Measurements from ENCODE around the gene TXNDC11.

DNA sequence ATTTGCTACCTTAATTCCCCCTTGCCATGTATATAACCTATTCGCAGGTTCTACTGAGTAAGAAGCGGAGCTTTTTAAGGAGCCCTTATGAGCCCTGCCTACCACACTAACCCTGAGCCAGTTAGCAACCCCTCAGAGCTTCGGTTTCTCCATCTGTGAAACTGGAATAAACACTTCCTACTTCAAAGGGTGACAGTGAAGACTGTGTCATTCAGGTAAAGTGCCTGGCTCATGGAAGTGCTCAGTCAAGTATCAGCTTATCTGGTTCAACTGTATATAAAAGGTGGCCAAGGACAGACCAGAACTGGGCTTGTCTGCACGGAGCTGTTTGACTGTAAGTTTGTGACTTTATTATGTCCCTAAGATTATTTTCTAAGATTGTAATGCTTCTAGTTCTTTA lies 31.0 kb downstream of the TXNDC11 start:
- TF ChIP-seq POLR2AphosphoS5 (IDR thresholded peaks at IDR 0.05; ENCODE audit: low read depth) (no peak), CREB1 (CRISPR knock-in tag; IDR thresholded peaks at IDR 0.05; ENCODE audit: low read depth) (no peak), EZH2phosphoT487 (IDR thresholded peaks at IDR 0.05; ENCODE audit: unreplicated experiment) (no peak), EZH2 (IDR thresholded peaks at IDR 0.05; ENCODE audit: low read depth, unreplicated experiment) (no peak), JUNB (IDR thresholded peaks at IDR 0.05; ENCODE audit: unreplicated experiment) (no peak), NANOG (IDR thresholded peaks at IDR 0.05; ENCODE audit: borderline replicate concordance) (no peak), ZNF331 (CRISPR knock-in tag; IDR thresholded peaks at IDR 0.05; ENCODE audit: low read depth) (no peak)
- TF ChIP-seq, protein P1, sequence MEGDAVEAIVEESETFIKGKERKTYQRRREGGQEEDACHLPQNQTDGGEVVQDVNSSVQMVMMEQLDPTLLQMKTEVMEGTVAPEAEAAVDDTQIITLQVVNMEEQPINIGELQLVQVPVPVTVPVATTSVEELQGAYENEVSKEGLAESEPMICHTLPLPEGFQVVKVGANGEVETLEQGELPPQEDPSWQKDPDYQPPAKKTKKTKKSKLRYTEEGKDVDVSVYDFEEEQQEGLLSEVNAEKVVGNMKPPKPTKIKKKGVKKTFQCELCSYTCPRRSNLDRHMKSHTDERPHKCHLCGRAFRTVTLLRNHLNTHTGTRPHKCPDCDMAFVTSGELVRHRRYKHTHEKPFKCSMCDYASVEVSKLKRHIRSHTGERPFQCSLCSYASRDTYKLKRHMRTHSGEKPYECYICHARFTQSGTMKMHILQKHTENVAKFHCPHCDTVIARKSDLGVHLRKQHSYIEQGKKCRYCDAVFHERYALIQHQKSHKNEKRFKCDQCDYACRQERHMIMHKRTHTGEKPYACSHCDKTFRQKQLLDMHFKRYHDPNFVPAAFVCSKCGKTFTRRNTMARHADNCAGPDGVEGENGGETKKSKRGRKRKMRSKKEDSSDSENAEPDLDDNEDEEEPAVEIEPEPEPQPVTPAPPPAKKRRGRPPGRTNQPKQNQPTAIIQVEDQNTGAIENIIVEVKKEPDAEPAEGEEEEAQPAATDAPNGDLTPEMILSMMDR (conservative IDR thresholded peaks at IDR 0.05; ENCODE audit: low read depth in 2 of 2) = no peak
- TF ChIP-seq, protein P2, sequence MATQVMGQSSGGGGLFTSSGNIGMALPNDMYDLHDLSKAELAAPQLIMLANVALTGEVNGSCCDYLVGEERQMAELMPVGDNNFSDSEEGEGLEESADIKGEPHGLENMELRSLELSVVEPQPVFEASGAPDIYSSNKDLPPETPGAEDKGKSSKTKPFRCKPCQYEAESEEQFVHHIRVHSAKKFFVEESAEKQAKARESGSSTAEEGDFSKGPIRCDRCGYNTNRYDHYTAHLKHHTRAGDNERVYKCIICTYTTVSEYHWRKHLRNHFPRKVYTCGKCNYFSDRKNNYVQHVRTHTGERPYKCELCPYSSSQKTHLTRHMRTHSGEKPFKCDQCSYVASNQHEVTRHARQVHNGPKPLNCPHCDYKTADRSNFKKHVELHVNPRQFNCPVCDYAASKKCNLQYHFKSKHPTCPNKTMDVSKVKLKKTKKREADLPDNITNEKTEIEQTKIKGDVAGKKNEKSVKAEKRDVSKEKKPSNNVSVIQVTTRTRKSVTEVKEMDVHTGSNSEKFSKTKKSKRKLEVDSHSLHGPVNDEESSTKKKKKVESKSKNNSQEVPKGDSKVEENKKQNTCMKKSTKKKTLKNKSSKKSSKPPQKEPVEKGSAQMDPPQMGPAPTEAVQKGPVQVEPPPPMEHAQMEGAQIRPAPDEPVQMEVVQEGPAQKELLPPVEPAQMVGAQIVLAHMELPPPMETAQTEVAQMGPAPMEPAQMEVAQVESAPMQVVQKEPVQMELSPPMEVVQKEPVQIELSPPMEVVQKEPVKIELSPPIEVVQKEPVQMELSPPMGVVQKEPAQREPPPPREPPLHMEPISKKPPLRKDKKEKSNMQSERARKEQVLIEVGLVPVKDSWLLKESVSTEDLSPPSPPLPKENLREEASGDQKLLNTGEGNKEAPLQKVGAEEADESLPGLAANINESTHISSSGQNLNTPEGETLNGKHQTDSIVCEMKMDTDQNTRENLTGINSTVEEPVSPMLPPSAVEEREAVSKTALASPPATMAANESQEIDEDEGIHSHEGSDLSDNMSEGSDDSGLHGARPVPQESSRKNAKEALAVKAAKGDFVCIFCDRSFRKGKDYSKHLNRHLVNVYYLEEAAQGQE (IDR thresholded peaks at IDR 0.05; ENCODE audit: unreplicated experiment) = no peak
- TF ChIP-seq, protein P3, sequence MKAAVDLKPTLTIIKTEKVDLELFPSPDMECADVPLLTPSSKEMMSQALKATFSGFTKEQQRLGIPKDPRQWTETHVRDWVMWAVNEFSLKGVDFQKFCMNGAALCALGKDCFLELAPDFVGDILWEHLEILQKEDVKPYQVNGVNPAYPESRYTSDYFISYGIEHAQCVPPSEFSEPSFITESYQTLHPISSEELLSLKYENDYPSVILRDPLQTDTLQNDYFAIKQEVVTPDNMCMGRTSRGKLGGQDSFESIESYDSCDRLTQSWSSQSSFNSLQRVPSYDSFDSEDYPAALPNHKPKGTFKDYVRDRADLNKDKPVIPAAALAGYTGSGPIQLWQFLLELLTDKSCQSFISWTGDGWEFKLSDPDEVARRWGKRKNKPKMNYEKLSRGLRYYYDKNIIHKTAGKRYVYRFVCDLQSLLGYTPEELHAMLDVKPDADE (IDR thresholded peaks at IDR 0.05) = no peak
- TF ChIP-seq, protein P4, sequence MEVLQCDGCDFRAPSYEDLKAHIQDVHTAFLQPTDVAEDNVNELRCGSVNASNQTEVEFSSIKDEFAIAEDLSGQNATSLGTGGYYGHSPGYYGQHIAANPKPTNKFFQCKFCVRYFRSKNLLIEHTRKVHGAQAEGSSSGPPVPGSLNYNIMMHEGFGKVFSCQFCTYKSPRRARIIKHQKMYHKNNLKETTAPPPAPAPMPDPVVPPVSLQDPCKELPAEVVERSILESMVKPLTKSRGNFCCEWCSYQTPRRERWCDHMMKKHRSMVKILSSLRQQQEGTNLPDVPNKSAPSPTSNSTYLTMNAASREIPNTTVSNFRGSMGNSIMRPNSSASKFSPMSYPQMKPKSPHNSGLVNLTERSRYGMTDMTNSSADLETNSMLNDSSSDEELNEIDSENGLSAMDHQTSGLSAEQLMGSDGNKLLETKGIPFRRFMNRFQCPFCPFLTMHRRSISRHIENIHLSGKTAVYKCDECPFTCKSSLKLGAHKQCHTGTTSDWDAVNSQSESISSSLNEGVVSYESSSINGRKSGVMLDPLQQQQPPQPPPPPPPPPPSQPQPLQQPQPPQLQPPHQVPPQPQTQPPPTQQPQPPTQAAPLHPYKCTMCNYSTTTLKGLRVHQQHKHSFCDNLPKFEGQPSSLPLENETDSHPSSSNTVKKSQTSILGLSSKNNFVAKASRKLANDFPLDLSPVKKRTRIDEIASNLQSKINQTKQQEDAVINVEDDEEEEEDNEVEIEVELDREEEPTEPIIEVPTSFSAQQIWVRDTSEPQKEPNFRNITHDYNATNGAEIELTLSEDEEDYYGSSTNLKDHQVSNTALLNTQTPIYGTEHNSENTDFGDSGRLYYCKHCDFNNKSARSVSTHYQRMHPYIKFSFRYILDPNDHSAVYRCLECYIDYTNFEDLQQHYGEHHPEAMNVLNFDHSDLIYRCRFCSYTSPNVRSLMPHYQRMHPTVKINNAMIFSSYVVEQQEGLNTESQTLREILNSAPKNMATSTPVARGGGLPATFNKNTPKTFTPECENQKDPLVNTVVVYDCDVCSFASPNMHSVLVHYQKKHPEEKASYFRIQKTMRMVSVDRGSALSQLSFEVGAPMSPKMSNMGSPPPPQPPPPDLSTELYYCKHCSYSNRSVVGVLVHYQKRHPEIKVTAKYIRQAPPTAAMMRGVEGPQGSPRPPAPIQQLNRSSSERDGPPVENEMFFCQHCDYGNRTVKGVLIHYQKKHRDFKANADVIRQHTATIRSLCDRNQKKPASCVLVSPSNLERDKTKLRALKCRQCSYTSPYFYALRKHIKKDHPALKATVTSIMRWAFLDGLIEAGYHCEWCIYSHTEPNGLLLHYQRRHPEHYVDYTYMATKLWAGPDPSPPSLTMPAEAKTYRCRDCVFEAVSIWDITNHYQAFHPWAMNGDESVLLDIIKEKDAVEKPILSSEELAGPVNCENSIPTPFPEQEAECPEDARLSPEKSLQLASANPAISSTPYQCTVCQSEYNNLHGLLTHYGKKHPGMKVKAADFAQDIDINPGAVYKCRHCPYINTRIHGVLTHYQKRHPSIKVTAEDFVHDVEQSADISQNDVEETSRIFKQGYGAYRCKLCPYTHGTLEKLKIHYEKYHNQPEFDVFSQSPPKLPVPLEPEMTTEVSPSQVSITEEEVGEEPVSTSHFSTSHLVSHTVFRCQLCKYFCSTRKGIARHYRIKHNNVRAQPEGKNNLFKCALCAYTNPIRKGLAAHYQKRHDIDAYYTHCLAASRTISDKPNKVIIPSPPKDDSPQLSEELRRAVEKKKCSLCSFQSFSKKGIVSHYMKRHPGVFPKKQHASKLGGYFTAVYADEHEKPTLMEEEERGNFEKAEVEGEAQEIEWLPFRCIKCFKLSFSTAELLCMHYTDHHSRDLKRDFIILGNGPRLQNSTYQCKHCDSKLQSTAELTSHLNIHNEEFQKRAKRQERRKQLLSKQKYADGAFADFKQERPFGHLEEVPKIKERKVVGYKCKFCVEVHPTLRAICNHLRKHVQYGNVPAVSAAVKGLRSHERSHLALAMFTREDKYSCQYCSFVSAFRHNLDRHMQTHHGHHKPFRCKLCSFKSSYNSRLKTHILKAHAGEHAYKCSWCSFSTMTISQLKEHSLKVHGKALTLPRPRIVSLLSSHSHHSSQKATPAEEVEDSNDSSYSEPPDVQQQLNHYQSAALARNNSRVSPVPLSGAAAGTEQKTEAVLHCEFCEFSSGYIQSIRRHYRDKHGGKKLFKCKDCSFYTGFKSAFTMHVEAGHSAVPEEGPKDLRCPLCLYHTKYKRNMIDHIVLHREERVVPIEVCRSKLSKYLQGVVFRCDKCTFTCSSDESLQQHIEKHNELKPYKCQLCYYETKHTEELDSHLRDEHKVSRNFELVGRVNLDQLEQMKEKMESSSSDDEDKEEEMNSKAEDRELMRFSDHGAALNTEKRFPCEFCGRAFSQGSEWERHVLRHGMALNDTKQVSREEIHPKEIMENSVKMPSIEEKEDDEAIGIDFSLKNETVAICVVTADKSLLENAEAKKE (CRISPR knock-in tag; IDR thresholded peaks at IDR 0.05) = no peak
